Measurements from ENCODE around the gene PHLDA3.
"Not testable (repeated sequence)": the region's sequence is repeated elsewhere in the genome, so short reads cannot be mapped to it uniquely, and the experiment has no call there.

GRCh38 chr1:201472321-201472720, 3.3 kb upstream of the PHLDA3 start:
- not testable (repeated sequence) for TF ChIP-seq CTCF (IDR thresholded peaks at IDR 0.05; ENCODE audit: borderline replicate concordance, extremely low read depth, low read length, poor library complexity, severe bottlenecking); EZH2 (IDR thresholded peaks at IDR 0.05; ENCODE audit: borderline replicate concordance, low read depth, low read length, severe bottlenecking)

All from DND-41 (cell line).